HepG2 (cell line): Measurements from ENCODE around the gene JADE3. TPM values are rescaled to one million over a fixed set of nuclear protein-coding genes. Genes with fewer than 3 reads are reported as not detected.

Source experiments
- ATM ChIP-seq: fragments of 450-650 bp; IDR thresholded peaks from 2 replicates; pipeline ENCODE4 v1.7.1; 2017; ENCODE audit warnings: mild to moderate bottlenecking, borderline replicate concordance
- BORCS8-MEF2B ChIP-seq: sonication (generic); formaldehyde crosslinking; IDR thresholded peaks from 2 replicates; pipeline ENCODE4 v1.8.0; 2022; ENCODE audit warnings: mild to moderate bottlenecking, missing genetic modification reagents
- CHD4 ChIP-seq: fragments of 200-600 bp; sonication (generic); IDR thresholded peaks from 2 replicates; pipeline ENCODE4 v1.7.0; 2017; ENCODE audit warnings: mild to moderate bottlenecking, low read length, borderline replicate concordance
- ERF ChIP-seq: IDR thresholded peaks from 2 replicates; pipeline ENCODE4 v1.6.1; 2018; ENCODE audit warnings: missing biosample characterization, missing genetic modification reagents
- KLF12 ChIP-seq: sonication (generic); formaldehyde crosslinking; IDR thresholded peaks from 2 replicates; pipeline ENCODE4 v1.4.0; 2020; ENCODE audit warnings: missing genetic modification reagents, borderline replicate concordance
- MED13 ChIP-seq: sonication (generic); formaldehyde crosslinking; IDR thresholded peaks from 2 replicates; pipeline ENCODE4 v1.5.0; 2020; ENCODE audit warnings: missing genetic modification reagents
- MTF2 ChIP-seq: sonication (generic); formaldehyde crosslinking; IDR thresholded peaks from 2 replicates; pipeline ENCODE4 v1.5.0; 2020; ENCODE audit warnings: missing genetic modification reagents, borderline replicate concordance
- POLR2A ChIP-seq, 2 experiments: IDR thresholded peaks; 2 replicates each; pipeline ENCODE4 v1.6.1; 2011; ENCODE audit warnings: low read depth in 2 of 2, low read length in 2 of 2, mild to moderate bottlenecking in 1 of 2, moderate library complexity in 1 of 2; ENCODE audit not compliant: insufficient read depth in 1 of 2
- REL ChIP-seq: sonication (generic); formaldehyde crosslinking; conservative IDR thresholded peaks from 2 replicates; pipeline ENCODE4 v1.8.0; 2022; ENCODE audit warnings: mild to moderate bottlenecking, missing genetic modification reagents, moderate library complexity
- TBL1XR1 ChIP-seq: fragments of 150-350 bp; IDR thresholded peaks from 2 replicates; pipeline ENCODE4 v1.6.1; 2014; ENCODE audit warnings: borderline replicate concordance, low read length; ENCODE audit not compliant: partially characterized antibody
- ZBTB8A ChIP-seq: sonication (generic); formaldehyde crosslinking; IDR thresholded peaks from 2 replicates; pipeline ENCODE4 v1.4.0; 2020; ENCODE audit warnings: mild to moderate bottlenecking, low read depth, missing genetic modification reagents, borderline replicate concordance
- ZNF441 ChIP-seq: sonication (generic); formaldehyde crosslinking; IDR thresholded peaks from 2 replicates; pipeline ENCODE4 v1.7.0; 2021; ENCODE audit warnings: missing genetic modification reagents, borderline replicate concordance
- ZNF546 ChIP-seq: sonication (generic); formaldehyde crosslinking; conservative IDR thresholded peaks from 2 replicates; pipeline ENCODE4 v1.8.1; 2023; ENCODE audit warnings: mild to moderate bottlenecking, missing genetic modification reagents
- ZNF564 ChIP-seq: sonication (generic); formaldehyde crosslinking; IDR thresholded peaks from 2 replicates; pipeline ENCODE4 v1.8.1; 2023; ENCODE audit warnings: mild to moderate bottlenecking, missing genetic modification reagents
- ZNF670 ChIP-seq: sonication (generic); formaldehyde crosslinking; IDR thresholded peaks from 2 replicates; pipeline ENCODE4 v1.8.0; 2022; ENCODE audit warnings: mild to moderate bottlenecking, missing genetic modification reagents, borderline replicate concordance
- ZNF768 ChIP-seq: sonication (generic); formaldehyde crosslinking; IDR thresholded peaks from 2 replicates; pipeline ENCODE4 v1.4.0; 2020; ENCODE audit warnings: missing genetic modification reagents
- ZNF770 ChIP-seq: sonication (generic); formaldehyde crosslinking; IDR thresholded peaks from 2 replicates; pipeline ENCODE4 v1.5.0; 2020; ENCODE audit warnings: mild to moderate bottlenecking, missing genetic modification reagents
- ZNF782 ChIP-seq: sonication (generic); formaldehyde crosslinking; IDR thresholded peaks from 2 replicates; pipeline ENCODE4 v1.4.0; 2020; ENCODE audit warnings: missing genetic modification reagents, mild to moderate bottlenecking, borderline replicate concordance
- ZNF816 ChIP-seq: sonication (generic); formaldehyde crosslinking; IDR thresholded peaks from 2 replicates; pipeline ENCODE4 v1.8.0; 2022; ENCODE audit warnings: missing genetic modification reagents, mild to moderate bottlenecking, borderline replicate concordance
- polyA plus RNA-seq, 8 experiments: library from polyadenylated mRNA; depleted of rRNA in 3 of 8; stranded (reverse) in 7 of 8; unstranded in 1 of 8; fragments of >200 nt; fragmentation: Illumina TruSeq in 4 of 8; extraction: Trizol in 4 of 8; gene quantifications; 2 replicates each; pipeline versions ENCODE4 v1.2.1 to v1.2.3, GENCODE V29; 2011 to 2016; ENCODE audit warnings: low read depth in 4 of 8, missing spikeins in 1 of 8, mixed read lengths in 1 of 8; ENCODE audit not compliant: insufficient read depth in 1 of 8
- total RNA-seq, 5 experiments: library from RNA; depleted of rRNA; stranded (reverse); fragments of >200 nt; fragmentation: Illumina TruSeq; extraction: Trizol; gene quantifications; 2 replicates each; pipeline ENCODE4 v1.2.3, GENCODE V29; 2016; ENCODE audit warnings: low read depth in 1 of 5
- TF ChIP-seq, protein P1 (sequence below): sonication (generic); formaldehyde crosslinking; IDR thresholded peaks from 2 replicates; pipeline ENCODE4 v1.4.0; 2020; ENCODE audit warnings: missing genetic modification reagents
- TF ChIP-seq, protein P2 (sequence below): IDR thresholded peaks from 2 replicates; pipeline ENCODE4 v1.6.1; 2016; ENCODE audit warnings: control low read depth
- TF ChIP-seq, protein P3 (sequence below): sonication (generic); formaldehyde crosslinking; IDR thresholded peaks from 2 replicates; pipeline ENCODE4 v1.9.0; 2021; ENCODE audit warnings: missing genetic modification reagents, borderline replicate concordance
- TF ChIP-seq, protein P4 (sequence below): sonication (generic); formaldehyde crosslinking; IDR thresholded peaks from 2 replicates; pipeline ENCODE4 v1.9.0; 2021; ENCODE audit warnings: missing genetic modification reagents, mild to moderate bottlenecking, borderline replicate concordance

JADE3 gene
- total and polyA plus RNA-seq, 2 of the 13 experiments (the other 11 are each of a cell fraction or from before 2014, with no cell fraction given): 7.7 to 7.8 TPM

DNA sequence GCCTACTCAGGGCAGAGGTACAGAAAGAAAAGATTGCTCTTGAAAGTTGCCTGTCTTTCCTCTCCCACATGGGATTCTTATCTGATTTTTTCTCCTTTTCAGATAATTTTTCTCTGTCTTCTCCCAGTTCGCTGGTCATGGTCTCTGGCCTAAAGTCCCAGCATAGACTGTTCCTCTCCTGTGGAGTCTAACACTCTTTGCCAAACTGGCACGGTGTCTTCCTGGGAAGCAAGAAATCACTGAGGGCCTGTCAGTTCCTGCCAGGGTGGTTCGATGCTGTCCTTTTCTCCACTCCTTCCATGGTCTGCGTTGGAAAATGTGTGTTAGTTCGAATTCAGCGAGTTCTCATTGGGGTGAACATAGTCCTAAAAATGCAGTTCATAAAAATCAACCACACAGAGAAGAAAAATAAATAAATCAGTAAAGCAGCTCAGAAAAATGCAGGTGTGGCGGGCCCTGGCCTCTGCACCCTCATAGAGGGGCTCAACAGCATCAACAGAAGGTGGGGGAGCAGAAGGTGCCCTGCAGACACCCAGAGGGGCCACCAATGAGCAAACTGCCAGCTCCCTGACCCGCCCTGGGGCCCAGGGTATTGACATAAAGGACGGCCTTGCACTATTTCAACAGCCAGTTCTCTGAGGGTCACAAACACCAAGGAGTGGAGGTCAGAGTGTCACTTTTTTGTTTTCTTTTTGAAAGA is 168.1 kb downstream of the JADE3 start (continued):
- TF ChIP-seq ZNF770 (CRISPR knock-in tag) (no peak; the same call in 1 of the 2 replicates), POLR2A (IDR thresholded peaks at IDR 0.05; ENCODE audit: insufficient read depth in 1 of 2, low read depth in 2 of 2, low read length in 2 of 2) (peak in 1 of 2 experiments; percentile 28; a peak in 2 of 4 replicates), ZNF564 (no peak), ZBTB8A (CRISPR knock-in tag) (no peak), ERF (CRISPR knock-in tag) (0 out of 2 replicates have a peak, but pooled peaks have one; percentile 38), ZNF816 (0 out of 2 replicates have a peak, but pooled peaks have one; percentile 38), MED13 (peak; percentile 56; the same call in 1 of the 2 replicates), KLF12 (CRISPR knock-in tag) (no peak), ZNF441 (CRISPR knock-in tag) (peak; percentile 19; the same call in 1 of the 2 replicates), ATM (no peak), MTF2 (CRISPR knock-in tag) (no peak), CHD4 (no peak; the same call in 1 of the 2 replicates), ZNF782 (CRISPR knock-in tag) (no peak), ZNF768 (no peak), TBL1XR1 (no peak), BORCS8-MEF2B (CRISPR knock-in tag) (no peak), ZNF546 (no peak), ZNF670 (no peak), REL (CRISPR knock-in tag) (no peak)
- TF ChIP-seq, protein P1, sequence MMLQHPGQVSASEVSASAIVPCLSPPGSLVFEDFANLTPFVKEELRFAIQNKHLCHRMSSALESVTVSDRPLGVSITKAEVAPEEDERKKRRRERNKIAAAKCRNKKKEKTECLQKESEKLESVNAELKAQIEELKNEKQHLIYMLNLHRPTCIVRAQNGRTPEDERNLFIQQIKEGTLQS (CRISPR knock-in tag): no peak
- TF ChIP-seq, protein P2, sequence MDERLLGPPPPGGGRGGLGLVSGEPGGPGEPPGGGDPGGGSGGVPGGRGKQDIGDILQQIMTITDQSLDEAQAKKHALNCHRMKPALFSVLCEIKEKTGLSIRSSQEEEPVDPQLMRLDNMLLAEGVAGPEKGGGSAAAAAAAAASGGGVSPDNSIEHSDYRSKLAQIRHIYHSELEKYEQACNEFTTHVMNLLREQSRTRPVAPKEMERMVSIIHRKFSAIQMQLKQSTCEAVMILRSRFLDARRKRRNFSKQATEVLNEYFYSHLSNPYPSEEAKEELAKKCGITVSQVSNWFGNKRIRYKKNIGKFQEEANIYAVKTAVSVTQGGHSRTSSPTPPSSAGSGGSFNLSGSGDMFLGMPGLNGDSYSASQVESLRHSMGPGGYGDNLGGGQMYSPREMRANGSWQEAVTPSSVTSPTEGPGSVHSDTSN (CRISPR knock-in tag): no peak
- TF ChIP-seq, protein P3, sequence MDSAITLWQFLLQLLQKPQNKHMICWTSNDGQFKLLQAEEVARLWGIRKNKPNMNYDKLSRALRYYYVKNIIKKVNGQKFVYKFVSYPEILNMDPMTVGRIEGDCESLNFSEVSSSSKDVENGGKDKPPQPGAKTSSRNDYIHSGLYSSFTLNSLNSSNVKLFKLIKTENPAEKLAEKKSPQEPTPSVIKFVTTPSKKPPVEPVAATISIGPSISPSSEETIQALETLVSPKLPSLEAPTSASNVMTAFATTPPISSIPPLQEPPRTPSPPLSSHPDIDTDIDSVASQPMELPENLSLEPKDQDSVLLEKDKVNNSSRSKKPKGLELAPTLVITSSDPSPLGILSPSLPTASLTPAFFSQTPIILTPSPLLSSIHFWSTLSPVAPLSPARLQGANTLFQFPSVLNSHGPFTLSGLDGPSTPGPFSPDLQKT (CRISPR knock-in tag): no peak
- TF ChIP-seq, protein P4, sequence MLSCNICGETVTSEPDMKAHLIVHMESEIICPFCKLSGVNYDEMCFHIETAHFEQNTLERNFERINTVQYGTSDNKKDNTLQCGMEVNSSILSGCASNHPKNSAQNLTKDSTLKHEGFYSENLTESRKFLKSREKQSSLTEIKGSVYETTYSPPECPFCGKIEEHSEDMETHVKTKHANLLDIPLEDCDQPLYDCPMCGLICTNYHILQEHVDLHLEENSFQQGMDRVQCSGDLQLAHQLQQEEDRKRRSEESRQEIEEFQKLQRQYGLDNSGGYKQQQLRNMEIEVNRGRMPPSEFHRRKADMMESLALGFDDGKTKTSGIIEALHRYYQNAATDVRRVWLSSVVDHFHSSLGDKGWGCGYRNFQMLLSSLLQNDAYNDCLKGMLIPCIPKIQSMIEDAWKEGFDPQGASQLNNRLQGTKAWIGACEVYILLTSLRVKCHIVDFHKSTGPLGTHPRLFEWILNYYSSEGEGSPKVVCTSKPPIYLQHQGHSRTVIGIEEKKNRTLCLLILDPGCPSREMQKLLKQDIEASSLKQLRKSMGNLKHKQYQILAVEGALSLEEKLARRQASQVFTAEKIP: no peak
